ENCODE measurements around the gene PHACTR1.
A peak's percentile ranks its signal among the peaks of the same experiment; 100 is the strongest.

Gene PHACTR1

GRCh38 chr6:13220266-13220665 lies 503.7 kb downstream of the PHACTR1 start:
- TF ChIP-seq CTCF (IDR thresholded peaks at IDR 0.05; ENCODE audit: control insufficient read depth, extremely low read depth, insufficient read depth) = no peak
- no peak for DNase-seq (ENCODE audit: low read depth)
- no peak overlapping the region for H3K4me3 ChIP-seq (ENCODE audit: low read depth, low read length)

GRCh38 chr6:13222048-13222447 lies 505.5 kb downstream of the PHACTR1 start:
- no peak for DNase-seq (ENCODE audit: low read depth)
- TF ChIP-seq CTCF (IDR thresholded peaks at IDR 0.05; ENCODE audit: control insufficient read depth, extremely low read depth, insufficient read depth) = no peak
- H3K4me3 ChIP-seq (ENCODE audit: low read depth, low read length) = no peak overlapping the region

GRCh38 chr6:13226071-13226470 lies 509.5 kb downstream of the PHACTR1 start:
- no peak for TF ChIP-seq CTCF (IDR thresholded peaks at IDR 0.05; ENCODE audit: control insufficient read depth, extremely low read depth, insufficient read depth)
- DNase-seq (ENCODE audit: low read depth) = no peak
- H3K4me3 ChIP-seq (ENCODE audit: low read depth, low read length) = no peak overlapping the region

- no peak for DNase-seq (ENCODE audit: low read depth)
- no peak for TF ChIP-seq CTCF (IDR thresholded peaks at IDR 0.05; ENCODE audit: control insufficient read depth, extremely low read depth, insufficient read depth)
- H3K4me3 ChIP-seq (ENCODE audit: low read depth, low read length) = no peak overlapping the region
Measured at GRCh38 chr6:13228264-13229204, 512.0 kb downstream of the PHACTR1 start.

- H3K4me3 ChIP-seq (ENCODE audit: low read depth, low read length) = no peak overlapping the region
- DNase-seq (ENCODE audit: low read depth) = peak; percentile 17
- peak; percentile 68 for TF ChIP-seq CTCF (IDR thresholded peaks at IDR 0.05; ENCODE audit: control insufficient read depth, extremely low read depth, insufficient read depth)
Measured at GRCh38 chr6:13229205-13230085, 512.9 kb downstream of the PHACTR1 start.

GRCh38 chr6:13233106-13233505 lies 516.5 kb downstream of the PHACTR1 start:
- DNase-seq (ENCODE audit: low read depth) = no peak
- TF ChIP-seq CTCF (IDR thresholded peaks at IDR 0.05; ENCODE audit: control insufficient read depth, extremely low read depth, insufficient read depth) = no peak
- H3K4me3 ChIP-seq (ENCODE audit: low read depth, low read length) = no peak overlapping the region

Data from LNCaP clone FGC (cell line).